ENCODE results near the gene BTBD9.

Gene BTBD9

DNA sequence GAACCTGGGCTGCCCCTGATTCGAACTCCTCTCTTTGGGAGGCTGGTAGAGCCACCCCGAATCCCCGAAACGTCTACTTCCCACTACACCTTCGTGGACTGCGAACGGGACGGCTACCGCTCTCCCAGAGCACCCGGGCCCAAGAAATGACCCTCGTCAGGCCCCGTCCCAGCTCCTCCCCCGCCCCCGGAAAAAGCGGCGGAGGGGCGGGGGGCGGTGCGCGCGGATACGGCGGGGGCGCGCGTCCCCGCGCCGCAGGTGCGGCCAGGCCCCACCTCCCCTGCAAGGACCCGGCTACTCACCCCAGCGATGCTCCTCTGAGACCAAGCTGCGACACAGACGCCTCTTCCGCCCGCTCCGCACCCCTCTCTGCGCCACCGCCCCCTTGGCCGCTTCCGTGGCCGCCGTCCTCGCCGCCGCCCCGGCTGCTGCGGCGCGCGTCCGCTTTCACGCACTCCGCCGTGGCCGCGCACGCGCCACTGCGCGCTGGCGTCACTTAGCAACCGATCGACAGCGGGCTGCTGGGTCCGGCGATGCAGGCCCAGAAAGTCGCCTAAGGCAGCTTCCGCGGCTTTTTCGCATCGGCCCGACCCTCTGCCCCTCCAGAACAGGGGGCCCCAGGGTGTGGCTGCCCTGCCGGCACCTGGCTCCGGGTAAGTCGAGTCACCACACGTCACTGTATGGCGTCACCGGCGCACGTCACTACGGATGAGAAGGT, at the start of gene BTBD9:
Gene BTBD9 (minus strand): TSS at position 432 of the 718 bp plus-strand sequence.
- DNase-seq: peak in 1 of 2 experiments; percentile 66

DNA sequence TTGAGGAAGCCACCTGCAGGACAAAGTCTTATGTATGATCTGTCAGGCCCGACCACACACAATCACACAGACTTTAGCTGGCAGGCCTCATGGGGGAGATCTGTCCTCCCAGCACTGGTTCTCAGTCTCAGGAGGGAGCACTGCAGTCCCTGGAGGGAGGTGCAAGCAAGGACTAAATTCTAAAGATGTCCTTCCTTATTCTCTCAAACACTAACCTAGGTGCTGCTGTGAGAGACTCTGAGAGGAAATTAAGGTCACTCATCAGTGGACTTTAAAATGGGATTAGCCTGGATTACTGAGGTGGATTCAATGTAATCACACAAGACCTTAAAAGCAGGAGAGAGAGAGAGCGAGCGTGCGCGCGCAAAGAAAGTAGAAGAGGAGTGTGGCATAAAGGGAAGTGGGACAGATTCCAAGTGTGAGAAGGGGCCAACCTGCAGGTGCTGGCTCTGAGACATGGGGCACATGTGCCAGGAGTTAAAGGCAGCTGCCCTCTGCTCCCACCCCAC, 48.9 kb upstream of the BTBD9 start:
- DNase-seq: no peak

DNA sequence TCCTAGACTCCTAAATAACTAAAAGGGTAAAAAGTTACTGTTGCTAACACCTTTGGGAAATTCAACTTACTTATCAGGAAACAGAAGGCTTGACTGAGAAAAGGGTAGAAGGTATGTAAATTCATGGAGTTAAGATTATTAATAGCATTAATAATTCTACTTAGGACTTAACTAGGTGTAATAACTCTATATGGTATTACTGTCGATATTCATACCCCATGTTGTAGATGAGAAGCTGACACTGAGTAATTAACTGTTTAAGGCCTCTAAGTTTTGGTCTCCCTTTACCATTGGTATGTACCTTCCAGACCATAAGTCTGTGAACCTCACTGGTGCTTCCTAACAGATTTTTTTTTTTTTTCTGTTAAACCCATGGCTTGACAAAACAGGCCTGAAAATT, 47.8 kb upstream of the BTBD9 start:
- no peak for DNase-seq

DNA sequence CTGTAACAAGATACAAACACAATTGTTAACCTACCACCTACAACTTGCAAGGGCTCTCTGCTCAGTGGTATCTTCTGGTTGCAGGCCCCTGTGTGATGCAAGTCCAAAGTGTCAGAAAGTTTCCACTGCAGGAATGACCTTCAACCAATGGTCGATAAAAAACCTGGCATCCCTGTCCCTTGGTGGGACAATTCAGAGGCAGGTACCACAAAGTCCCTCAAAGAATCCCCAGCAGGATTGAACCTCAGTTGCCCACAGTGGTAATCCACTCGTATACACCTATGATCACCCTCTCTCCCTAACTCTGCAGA, 47.3 kb upstream of the BTBD9 start:
- DNase-seq: no peak

DNA sequence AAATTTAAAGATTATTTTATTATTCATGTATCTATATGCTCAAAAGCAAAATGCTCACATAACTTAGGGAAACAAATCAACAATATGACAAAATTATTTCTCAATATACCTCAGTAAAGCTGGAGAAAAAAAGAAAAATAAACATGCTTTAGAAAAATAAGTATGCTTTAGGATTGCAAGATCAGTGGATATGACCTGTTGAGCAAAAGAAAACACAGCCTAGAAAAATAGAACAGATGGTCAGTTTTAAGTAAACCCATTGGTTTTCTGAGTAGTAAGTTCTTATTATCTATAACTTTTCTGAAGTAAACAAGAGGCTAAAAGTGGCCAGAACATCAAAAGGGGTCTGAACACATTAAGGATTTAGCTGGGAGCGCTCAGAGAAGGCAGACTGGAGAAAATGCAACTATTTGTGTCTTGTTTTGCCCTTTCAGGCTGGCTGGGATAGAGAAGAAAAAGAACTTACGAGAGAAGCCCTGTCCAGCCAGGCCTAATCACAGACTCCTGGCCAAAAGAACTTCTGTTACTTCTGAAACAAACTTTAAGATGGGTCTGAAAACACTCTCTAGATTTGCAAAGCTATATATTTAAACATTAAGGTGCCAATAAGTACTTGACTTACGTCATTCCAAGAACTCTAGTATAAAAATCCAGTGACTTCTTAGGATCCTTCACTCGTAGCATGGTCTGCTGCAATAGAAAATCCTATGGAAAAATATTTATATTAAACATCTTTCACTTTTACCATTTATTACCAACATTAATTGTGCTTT, 46.7 kb upstream of the BTBD9 start:
- DNase-seq: no peak

DNA sequence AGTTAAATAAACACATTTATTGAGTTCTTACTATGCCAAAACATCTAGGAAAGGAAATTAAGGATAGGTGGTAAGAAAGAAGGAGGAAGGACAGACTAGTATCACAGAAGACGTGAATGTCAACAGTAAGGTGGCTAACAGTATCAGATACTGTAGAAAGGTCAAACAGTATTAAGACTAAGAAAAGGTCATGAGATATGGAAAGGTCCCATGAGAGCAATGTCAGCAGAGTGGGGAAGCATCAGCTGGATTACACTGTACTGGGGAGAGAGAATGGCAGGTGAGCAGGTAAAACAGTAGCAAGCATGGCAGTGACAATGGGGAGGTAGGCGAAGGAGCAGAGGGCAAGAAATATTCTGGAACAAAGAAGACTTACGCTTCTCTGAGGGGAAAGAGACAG, 45.2 kb upstream of the BTBD9 start:
- DNase-seq: no peak

DNA sequence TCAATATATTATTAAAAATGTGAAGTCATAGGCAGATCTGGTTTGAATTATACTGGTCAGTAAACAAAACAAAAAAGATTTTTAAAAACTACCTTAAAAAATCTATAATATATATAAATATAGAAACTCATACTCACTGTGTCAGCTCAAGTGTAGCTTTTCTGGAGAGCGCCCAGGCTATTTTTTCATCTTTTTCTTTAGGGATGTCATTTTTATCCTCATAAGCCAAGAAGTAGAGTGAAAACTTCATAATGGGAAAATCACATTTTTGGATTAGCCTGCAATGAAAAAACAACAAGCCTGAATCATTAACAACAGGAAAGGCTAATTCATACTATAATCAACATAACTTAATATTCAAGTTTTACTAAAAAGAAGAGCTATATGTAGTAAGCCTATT, 44.5 kb upstream of the BTBD9 start:
- DNase-seq: no peak

DNA sequence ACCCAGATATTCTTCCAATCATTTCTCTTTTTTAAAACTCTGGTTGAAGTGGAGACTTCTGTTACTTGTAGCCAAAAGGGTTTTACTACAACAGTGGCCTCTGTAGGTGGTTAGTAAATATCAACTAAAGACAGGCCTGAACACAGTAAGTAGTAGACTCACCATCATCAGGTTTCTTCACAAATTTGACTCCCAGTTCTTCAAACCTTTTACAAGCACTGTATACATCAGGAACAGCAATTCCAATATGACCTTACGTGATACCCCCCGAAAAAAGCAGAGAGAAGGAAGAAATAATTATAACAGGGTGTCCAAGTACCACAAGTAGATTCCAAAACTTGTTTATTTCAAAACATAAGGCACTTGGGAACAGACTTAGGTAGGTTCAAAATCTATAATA, 42.1 kb upstream of the BTBD9 start:
- DNase-seq: no peak

DNA sequence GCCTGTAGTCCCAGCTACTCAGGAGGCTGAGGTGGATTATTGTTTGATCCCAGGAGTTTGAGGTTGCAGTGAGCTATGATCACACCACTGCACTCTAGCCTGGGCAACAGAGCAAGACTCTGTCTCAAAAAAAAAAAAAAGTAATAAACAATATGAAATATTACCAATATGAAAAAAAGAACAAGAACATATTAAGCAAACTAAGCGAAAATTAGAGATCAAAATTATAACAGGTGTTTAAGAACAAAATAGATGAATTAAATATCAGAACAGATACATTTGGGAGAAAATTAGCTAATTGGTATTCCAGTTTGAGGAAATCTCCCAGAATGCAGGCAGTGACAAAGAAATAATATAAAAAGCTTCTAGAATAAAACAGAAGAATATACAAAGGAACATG, 39.9 kb upstream of the BTBD9 start:
- no peak for DNase-seq

DNA sequence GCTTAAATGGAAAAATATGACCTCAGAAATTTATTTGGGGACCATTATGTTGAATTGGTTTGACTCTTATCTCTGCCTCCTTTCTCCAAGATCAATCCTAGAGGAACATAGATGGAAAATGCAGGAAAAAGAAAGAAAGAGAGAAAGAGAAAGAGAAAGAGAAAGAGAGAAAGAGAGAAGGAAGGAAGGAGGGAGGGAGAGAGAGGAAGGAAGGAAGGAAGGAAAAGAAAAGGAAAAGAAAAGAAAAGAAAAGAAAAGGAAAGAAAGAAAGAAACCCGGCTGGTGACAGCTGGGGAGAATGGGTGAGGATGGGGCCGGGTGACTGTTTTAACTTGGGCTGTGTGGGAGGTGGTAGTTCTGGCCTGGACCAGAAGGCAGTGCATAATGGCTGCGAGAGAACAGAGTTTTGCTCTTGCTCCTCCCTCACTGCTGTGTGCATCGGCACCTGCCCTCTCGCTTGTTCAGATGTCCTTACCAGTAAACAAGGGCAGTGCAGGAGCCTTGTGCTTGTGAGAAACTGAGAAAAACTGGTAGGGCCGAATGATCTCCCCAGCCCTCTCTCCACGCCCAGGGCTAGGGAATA, 38.5 kb upstream of the BTBD9 start:
- no peak for DNase-seq

DNA sequence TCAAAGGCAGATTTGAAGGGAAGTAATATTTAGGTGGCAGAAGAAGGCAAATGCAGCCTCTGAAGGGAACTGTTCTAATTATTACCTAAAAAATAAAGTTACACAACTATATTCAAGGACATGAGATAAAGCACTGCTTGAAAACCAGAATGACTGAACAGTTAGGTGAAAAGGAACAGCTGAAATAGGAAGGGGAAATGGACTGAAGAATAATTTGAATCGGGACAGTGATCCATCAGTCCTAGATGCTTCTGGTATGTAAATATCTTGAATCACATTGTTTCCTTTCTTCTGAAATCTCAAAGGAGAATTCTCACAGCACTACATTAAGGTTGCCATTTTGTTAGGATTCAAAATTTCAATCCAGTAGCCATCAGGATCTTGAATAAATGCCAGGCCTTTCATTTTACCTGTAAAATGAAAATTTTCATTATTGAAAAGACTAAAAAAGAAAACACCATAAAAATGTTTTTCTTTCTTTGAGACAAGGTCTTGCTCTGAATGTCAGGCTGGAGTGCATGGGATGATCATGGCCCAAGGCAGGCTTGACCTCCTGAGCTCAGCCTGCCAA, 37.3 kb upstream of the BTBD9 start:
- no peak for DNase-seq

DNA sequence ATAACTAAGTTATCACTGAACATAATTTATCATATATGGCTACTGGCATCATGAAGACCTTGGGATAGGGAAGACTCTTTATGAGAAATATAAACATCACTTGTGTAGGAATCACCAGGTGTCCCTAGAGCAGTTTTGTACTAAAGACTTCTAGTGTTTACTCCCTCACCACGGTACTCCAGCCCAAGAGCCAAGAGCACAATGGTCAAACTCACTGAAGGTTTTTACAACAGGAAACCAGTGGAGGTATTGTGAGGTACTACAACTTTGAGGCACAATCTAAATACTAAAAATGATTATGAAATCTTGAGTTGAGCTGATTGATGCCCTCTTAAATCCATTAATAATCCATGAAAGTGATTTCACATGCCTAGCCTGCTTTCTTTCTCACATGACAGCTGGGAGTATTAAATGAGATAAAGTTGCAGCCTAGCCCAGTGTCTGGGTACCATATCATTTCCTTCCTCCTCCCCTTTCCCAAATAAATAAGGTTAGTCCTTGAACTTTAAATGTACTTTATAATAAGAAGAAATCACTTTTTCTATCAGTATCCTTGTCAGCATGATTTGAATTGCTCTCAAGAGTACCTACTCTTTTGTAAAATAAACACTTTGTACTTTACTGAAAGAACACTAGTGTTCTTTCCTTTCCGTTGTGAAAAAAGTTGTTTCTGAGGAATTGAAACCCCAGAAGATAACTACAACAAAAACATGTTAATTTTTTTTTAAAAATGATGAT, 36.7 kb upstream of the BTBD9 start:
- no peak for DNase-seq

DNA sequence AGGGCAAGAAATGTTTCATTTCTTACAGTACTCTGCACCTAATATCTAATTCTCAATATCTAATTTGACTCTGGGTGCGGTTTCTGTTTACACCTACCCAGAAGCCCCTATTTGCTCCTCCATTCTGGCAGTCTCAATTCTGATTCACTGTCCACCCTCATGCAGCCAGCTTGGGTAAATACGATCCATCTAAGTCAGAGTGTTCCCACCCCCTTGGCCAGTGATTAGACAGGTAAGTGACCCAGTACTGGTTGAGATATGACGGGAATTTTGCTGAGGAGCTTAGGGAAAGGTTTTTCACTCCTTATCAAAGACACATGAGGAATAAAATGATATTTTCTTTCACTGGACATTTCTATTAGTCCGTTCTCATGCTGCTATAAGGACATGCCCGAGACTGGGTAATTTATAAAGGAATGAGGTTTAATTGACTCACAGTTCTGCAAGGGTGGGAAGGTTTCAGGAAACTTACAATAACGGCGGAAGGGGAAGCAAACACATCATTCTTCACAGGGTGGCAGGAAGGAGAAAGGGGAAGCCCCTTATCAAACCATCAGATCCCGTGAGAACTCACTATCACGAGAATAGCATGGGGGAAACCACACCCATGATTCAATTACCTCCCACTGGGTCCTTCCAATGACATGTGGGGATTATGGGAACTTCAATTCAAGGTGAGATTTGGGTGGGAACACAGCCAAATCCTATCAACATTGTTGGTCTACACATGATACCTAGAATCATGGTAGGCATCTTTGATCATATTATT, 33.9 kb upstream of the BTBD9 start:
- no peak for DNase-seq

DNA sequence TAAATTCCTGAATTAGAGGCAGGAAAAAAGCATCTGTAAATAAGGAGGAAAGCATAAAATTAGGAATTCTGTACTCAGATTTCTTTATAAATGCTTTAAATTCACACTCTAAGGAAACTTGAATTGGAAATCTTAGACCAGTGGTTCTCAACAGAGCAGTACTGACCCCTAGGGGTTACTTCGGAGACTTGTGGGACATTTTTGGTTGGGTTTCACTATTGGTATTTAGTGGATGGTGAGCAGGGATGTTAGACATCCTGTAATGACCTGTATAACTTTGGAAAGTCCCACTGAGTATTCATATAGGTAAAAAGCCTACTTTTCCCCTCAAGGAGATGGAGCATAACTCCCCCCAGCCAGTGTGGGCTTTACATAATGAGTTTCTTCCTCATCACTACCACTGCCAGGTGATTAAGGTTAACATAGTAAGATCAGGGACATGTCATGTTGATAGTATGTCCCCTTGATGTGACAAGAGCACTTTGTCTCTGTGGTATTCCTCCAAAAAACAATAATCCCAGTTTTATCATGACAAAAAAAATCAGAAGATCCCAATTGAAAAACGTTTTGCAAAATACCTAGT, 32.2 kb upstream of the BTBD9 start:
- no peak for DNase-seq

DNA sequence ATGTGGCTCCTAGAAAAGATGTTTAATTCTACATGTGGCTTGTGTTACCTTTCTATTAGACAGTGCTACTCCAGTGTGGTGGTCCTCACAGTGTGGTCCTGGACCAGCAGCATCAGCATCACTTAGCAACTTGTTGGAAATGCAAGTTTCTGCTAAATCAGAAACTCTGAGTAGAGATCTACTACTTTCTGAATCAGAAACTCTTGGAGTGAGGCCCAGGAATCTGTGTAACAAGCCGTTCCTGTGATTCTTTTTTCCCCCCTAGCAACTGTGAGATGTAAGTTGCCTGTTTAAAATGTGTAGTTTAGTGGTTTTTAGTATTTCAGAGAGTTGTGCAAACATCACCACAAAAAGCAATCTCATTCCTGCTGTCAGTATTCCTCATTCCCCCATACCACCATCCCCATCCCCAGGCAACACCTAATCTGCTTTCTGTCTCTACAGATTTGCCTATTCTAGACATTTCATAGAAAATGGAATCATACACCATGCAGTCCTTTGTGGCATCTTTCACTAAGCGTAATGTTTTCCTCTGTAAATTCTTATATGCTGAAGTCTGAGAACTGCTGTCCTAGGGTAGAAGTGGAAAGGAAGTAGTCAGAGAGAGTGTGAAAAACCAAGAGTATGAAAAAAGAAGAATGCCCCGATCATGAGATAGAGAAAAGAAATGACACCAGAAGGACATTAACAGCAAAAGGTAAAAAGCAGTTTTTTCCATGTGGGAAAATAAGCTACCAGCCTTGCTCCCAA, 18.9 kb upstream of the BTBD9 start:
- DNase-seq: no peak

DNA sequence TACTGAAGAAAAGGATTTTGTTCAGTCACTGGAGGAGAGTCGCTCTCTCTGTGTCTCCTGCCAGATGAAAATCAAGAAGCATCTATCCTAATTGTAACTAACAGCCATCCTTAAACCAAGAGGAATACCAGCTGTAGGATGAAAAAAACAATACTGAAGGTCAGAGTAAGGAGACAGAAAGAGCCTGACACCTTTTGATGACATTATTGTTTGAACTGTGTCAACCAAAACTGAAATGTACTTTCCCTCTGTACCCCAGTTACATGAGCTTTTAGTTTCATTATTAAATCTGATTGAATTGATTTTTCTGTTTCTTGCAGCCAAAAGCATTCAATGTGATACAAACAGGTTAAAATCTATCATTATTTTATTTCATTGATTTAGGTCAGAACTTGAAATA, 17.2 kb upstream of the BTBD9 start:
- no peak for DNase-seq

DNA sequence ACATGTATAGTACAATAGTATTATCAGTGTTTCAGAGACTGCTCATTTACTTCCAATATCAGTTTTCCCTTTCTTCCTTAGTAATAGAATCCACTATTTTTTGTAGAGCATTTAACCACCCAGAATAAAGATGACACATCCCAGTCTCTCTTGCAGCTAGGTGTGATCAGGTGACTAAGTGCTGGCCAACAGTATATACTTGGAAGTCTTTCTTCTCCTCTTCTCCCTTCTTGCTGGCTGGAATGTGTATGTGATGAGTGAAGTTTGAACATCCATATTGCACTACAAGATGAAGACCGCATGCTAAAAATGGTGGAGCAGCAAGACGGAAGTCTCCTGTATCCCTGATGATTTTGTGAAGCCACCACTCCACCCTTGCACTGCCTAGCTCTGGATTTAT, 14.5 kb upstream of the BTBD9 start:
- no peak for DNase-seq

DNA sequence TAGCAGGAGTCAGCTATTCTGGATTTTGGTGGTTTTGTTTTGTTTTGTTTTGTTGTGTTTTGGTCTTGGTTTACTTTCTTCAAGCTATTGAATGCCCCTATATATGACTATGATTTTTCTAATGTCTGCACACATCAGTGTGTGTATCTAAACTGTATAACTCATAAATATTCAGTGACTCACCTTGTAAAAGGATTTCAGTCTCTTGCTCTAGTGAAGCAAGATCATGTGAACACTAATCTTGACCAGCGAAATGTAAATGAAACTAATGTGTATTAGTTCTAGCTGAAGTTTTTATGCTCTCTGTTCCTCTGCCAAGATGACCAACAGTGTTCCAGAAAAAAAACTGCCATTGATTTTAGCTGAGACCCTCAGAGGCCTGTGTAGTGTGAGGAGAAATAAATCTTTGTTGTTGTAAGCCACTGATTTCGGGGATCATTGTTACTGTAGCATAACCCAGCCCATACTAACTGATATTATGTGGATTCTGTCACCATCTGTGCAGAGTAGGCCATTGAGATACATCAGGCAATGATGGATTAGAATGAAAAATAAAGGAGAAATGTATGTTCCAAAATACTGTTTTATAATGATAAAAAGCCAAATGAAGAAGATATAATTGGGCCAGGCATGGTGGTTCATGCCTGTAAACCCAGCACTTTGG, 11.5 kb upstream of the BTBD9 start:
- no peak for DNase-seq

DNA sequence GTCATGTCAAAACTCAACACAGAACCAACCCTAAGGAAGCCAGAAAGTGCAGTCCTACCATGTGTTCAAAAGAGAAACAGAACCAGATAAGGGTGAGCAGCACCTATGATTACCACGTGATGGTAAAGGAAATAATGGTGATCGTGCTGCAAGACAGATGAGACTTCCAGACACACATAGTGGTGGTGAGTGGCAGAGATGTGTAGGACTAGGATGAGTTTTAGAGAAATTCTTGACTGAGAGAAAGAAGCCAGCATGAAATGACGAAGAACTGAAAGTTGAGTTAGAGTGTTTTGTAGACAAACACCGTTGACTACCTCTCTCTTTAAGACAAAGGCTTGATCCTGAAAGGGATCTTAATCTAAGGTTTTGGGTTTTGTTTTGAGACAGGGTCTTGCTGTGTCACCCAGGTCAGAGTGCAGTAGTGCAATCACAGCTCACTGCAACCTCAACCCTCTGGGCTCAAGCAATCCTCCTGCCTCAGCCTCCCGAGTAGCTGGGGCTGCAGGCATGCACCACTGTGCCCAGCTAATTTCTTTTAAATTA, 10.6 kb upstream of the BTBD9 start:
- DNase-seq: no peak

DNA sequence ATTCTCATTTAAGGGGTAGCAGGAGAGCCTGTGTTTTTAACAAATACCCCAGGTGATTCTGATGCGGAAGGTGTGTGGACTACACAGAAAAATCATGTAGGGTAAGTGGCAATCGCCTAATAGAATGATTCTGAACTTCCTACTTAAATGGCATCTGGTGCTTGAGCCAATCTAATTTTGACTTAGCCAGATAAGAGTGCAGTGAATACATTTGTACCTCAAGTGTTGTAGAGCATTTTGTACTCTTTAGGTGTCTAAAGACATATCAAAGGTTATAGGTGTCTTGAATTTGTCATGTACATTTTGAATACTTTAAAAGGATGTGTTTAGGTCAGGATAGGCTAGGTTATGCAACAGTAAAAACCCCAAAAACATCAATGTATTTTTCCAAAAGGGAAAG, 10.0 kb upstream of the BTBD9 start:
- no peak for DNase-seq
